NCI-H2029 (cell line): Measurements from ENCODE around the gene ALG14.

Source experiments
- DNase-seq: peaks from one replicate; lab custom pipeline; 2025; lab: John Stamatoyannopoulos, UW

Gene ALG14

DNA sequence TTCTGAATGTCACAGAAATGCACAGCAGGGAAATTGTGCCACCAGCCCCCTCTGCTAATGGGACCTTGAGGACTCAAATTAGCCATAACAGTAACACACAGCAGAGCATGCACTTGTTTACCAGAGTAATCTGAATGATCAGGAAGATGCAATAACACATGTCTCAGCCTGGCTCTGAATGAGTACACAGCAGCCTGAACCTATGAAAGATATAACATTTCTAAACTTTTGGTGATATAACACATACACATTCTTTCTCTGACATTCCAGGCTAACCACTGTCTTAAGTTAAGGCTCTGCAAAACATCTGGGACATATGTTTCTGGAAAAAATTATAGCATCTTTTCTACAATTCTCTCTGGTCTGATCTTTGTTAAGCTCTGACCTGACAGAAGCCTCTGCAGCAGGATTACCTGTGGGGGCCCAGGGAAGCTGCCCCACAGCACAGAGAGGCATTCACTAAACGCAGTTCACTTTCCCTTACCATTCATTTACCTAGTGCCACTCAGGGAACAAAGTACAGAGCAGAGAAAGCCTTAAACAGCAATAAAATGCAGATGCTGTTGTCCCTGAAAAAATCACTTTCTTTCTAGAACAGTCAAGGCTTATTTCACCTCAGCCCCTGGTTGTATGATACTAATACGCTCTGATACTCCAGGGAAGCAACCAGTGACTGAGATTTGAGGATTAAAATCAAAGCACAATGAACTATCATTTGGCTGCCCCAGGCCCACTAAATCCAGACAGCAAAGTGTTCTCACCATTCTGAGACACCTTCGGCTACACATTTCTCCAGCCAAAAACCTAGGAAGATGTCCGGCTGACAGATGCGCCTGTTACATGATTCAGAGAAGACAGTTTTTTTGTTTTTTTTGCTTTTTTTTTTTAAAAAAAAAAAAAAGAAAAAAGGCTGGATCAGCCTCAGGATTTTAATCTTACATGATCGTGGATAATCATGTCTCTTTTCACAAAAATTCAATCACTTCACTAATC, 91.9 kb downstream of the ALG14 start:
- DNase-seq: no peak

DNA sequence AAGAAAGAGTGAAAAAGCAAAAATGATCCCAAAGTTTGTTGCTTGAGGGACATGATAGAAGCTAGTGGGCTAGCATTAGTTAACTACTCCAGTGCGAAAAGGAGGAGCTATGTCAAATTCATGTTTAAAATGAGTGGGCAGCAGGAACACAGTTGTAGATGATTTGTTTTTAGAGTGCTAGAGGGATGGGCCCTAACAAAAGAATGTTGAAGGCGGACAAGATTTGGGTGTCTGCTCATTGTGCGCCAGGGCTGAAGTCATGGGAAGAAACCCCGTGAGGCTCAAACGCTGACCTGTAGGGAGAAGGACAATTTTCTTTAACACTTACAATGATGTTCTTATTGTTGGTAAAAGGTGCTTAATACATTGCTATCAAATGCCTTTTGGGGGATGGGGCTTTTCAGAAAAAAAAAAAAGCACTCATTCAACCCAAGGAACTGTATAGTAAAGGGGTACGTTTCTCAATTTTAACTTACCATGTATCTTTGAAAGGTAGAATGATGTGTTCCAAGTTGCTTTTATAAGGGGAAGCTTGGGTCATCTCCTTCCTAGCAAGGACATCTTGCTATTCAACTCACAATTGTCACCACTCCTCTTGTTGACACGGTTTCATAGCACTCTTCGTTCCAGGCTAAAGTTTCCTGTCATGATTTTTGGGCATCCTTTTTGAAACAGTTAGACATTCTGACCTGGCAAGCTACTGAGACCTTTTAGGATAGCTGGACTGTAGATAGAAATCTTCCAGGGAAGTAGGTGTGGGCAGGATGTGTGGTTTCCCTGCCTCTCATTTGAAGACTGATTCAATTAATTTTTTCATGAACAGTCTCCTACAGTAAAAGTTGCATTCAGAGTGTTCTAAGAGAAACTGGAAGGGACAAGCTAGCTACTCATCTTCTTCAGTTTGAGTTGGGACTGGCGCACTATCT, 92.8 kb downstream of the ALG14 start:
- DNase-seq: no peak

DNA sequence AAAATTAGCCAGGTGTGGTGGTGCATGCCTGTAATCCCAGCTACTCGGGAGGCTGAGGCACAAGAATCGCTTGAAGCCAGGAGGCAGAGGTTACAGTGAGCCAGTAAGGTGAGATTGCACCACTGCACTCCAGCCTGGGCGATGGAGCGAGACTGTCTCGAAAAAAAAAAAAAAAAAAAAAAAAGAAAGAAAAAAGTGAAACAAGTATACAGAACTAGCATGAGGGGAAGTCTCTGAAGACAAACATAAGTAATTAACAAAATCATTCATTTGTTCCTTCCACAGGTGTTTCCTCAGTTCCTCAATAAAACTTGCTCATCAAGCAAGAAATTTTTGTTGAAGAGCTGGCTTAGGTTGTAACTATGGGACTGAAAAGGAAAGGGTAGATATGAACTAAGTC, 93.6 kb downstream of the ALG14 start:
- no peak for DNase-seq

DNA sequence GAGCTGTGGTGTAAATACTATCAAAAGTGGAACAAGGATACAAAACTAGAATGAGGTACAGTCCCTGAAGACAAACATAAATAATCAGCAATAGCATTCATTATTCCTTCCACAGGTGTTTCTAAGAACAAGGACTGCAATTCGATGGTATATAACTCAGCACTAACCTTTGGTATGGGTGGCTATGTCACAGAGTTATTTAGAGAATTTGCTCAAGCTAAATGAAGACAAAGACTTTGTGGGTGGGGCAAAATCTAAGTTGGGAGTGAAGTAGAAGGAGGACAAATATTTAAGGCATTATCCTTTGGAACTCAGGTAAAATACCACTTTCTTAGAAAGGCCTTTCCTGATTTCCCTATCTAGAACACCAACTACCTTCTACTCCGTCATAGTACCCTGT, 94.3 kb downstream of the ALG14 start:
- DNase-seq: no peak

DNA sequence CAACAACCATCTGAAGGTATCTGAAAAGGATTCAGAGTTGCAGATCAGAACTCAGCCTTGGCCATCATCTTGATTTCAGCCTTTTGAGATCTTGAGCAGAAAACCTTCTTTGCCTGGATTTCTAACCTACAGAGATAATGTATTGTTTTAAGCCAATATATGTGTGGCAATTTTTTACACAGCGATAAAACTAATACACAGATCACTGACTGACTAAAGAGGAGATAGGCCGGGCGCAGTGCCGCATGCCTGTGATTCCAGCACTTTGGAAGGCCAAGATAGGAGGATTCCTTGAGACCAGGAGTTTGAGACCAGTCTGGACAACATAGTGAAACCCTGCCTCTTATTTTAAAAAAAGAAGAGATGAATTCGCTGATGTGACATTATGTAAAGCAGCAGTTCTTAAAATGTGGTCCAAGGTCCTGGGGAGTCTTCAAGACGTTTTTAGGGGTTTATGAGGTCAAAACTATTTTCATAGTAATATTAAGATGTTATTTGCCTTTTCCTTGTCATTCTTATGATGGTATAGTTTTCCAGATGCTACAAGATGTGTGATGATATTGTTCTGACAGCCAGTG, 95.7 kb downstream of the ALG14 start:
- no peak for DNase-seq

DNA sequence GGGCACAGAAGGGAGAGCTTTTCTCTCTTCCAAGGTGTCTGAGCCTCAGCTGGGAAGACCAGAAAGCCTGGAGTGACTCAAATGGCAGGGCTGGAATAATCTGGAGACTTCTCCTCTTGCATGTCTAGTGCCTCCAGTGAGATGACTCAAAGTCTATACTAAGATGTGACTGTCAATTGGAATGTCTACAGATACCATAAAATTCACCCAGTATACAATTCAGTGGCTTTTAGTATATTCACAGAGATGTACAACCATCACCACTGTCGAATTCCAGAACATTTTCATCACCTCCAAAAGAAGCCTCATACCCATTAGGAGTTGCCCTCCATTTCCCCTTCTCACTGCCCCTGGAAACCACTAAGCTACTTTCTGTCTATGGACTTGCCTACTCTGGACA, 97.9 kb downstream of the ALG14 start:
- DNase-seq: no peak

DNA sequence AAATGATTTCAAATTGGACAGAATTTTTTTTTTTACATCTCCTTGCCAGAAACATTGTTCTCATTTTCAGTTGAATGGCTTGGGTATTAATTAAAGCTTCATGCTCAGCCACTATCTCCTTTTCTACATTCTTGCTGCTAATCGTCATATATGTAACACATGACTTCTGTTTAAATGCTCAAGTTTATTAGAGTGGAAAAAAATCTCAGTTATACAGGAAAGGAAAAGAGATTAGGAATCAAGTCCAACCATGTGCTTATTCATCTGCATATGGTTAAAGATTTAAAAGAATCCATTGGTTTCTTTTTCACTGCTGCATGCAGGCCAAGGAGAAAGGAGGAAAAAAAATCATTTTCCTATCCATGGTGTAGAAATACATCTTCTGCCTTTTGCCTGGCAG, 98.5 kb downstream of the ALG14 start:
- DNase-seq: no peak

DNA sequence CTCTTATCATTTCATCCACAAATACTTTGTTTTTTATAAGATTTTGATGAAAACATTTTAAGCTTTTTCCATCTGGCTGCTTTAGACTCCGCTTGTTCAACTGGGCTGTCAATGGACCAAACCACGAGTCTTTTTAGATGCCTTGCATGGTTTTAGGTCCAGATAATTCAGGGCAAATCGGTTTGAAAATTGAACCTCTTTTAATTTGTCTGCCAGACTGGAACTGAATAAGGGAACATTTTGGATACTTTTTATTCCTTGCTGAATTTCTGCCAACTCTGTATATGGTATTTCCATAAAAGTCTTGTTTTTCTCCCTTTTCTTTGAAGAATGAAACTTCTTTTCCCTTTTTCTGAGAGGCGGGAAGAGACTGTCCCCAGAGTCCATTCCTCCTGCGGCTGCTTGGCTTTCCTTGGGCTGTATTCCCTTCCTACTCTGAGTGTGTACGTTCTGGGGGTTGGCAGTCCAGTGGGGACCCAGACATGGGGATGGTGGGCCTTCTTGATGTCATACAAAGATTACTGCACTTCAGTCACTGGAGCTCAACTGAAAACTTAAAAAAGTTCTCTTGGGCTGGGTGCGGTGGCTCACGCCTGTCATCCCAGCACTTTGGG, 99.3 kb downstream of the ALG14 start:
- no peak for DNase-seq

DNA sequence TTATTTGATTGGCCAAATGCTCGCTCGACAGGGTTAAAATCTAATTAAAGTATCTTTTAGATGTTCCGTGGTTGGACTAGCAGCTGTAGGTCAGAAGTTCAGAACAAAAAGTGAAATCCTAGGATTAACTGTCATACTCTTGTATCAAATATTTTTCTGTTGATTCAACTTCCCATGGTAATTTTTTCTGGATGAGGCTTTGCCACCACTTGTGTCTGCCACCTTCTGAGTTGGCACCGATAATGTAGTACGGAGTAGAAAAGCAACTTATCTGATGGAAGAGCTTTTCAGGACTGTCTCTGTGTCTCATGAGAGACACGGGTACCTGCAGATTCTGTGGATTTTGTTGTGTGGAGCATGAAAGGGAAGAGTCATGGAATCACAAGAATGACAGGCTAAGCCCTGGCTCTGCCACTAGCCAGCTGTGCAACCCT, 101.2 kb downstream of the ALG14 start:
- no peak for DNase-seq

DNA sequence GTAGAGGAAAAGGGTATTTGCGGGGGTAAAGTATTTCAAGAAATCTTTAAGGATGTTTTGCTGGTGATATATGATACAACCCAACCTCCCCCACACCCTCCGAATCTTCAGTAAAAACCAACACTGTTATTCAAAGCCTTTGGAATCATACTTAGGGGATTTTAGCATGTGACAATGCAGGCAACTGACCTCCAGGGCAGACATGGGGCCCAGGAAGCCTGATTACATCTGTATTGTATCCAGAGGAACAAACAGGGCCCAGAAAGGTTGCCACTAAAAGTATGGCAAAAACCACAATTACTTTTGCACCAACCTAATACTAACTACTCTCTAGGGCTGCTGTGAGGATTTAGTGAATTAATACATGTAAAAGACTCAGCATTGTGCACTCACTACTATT, 102.0 kb downstream of the ALG14 start:
- DNase-seq: no peak

DNA sequence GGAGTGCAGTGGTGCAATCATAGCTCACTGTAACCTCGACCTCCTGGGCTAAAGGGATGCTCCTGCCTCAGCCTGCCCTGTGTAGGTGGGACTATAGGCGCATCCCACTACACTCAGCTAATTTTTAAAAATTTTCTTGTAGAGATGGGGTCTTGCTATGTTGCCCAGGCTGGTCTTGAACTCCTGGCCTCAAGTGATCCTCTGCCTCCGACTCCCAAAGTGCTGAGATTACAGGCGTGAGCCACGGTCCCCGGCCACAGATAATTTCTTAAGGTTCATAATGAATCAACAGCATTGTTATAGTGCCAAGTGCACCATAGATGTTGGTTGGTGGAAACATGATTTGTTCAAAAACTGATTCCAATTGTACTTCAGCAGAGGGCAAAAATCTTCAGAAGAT, 103.6 kb downstream of the ALG14 start:
- DNase-seq: no peak

DNA sequence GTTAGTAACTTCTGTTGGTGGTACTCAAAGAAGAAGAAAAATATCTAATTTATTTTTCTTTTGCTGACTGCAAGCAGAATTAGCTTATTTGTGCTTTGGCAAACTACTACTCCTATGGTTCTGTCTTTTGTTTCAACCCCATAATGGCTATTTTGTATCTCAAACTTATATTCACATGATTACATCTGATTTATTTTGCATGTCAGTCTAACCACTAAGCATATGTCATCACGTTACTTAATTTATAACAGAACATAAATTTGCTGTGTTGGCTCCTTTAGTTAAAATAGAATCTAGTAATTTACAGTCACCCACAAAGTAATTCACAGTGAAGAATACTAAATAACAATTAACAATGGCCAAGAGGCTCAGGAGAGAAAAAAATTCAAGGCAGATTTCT, 106.7 kb downstream of the ALG14 start:
- no peak for DNase-seq

DNA sequence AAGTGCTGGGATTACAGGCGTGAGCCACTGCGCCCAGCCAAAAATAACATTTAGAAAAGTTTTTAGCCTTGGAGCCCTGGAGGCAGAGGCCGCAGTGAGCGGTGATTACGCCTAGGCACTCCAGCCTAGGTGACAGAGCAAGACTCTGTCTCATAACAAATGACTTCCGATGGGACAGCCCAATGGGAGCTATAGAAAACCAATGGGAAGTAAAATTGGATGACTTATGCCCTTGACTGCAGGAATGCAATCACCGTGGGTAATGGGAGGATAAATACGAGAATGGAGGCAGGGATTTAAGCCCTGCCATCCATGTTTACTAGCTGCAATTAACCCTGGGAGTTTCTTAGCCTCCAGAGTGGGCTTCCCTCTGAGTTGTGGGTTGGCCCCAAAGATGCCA, 108.9 kb downstream of the ALG14 start:
- no peak for DNase-seq

DNA sequence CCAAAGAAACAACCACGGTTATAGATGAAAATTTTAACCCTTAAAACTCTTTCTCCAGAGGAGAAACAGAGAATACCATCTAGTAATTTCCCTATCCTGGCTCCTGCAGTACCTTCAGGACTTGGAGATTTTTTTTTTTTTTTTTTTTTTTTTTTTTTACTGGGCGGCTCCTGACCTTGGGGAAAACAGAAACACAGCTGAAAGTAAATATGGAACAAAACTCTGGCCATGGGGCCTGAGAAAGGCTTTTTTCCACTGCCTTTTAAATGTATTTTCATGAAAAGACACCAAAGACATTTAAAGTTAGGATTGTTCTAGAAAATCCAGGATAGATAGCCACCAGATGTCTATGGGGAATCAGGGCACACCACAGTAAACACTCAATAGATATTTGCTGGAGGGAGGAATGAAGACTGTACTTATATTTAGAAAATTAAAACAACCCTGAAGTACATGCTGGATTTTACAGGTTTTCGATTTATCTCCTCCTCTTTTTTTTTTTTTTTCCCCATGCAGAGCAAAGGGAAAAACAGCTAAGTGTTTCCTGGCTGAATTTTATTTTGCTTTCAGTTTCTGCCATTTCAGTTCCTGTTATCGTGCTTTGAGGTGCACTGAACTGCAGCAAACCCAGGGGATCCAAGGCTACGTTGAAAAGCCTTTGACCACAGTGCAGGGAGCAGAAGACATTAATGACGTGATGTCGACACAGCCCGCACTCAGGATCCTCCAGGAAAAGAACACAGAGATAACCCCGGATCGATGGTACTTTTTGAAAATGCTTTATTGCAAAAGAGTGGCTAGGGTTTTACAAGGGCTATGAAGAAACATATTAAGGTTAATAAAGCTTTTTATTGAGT, 110.1 kb downstream of the ALG14 start:
- DNase-seq: peak; percentile 67

DNA sequence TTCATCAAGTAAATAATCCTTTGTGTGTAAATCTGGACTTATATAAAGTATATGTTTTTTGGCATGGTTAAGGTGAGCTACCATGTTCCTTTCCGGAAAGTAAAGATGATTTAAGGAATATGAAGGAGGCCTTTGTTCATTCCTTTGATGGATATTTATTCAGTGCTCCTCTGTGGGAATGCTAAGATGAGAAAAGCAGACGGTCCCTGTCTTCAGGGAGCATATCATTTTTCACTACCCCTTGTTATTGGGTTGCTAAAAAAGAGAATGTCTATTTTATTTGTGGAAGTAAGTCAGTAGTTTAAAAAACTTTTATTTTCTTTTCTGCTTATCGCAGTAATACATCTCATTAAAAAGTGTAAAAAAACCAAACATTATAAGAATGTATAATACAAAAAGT, 110.8 kb downstream of the ALG14 start:
- DNase-seq: no peak

DNA sequence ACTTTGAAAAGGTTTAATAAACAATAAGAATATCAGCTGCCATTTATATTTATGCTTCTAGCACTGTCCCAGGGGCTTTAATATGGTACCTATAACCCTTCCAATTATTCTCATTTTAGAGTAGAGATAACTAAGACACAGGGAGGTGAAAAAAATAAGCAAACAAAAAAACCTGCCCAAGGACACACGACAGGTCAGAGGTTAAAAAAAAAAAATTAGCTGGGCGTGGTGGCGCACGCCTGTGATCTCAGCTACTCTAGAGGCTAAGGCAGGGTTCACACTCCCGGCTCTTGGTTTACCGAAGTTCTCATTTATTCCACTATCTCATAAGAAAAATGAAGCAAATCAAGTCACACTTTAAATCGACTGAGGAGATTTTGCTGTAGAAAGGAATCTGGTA, 111.2 kb downstream of the ALG14 start:
- DNase-seq: no peak

DNA sequence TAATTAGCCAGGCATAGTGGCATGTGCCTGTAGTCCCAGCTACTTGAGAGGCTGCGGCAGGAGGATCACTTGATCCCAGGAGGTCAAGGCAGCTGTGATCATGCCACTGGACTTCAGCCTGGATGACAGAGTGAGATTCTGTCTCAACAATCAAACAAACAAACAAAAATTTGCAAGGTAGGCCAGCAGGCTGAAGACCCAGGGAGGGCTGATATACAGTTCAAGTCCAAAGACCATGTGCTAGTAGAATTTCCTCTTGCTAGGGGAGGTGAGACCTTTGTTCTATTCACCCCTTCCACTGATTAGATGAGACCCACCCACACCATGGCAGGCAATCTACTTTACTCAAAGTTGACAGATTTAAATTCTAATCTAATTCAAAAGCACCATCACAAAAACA, 114.7 kb downstream of the ALG14 start:
- no peak for DNase-seq

DNA sequence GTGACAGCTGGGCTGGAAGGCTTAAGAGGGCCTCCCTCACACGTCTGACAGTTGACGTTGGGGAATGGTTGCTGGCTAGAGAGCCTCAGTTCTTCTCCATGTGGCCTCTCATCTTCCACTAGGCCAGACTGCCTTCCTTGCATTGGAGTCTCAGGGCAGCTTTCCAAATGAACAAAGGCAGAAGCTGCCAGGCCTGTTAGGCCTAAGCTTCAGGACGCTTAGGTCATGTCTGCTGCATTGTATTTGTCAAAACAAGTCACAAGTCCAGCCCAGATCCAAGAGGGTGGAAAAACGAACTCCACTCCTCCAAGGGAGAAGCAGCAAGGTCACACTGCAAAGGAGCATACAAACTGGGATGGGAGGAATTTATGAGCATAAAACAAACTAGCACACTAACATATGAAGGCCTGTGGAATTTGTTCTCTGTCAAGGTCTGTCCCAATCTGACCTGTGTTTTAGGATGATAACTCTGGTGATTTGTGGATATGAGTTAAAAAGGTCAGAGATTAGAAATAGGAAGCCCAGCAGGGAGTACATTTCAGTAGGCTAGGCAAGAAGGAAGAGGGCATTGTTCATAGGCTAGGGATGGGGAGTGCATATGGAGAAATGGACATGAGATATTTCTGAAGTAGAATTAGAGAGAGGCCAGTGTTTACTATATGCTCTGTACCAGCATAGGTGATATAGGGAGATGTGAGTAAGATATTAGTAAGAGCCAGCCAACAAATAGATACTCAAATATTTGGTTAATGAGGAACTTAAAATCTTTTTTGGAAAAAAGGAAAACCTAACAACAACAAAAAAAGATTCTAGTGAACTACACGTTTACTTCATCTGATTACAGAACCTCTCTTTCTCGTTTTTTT, 116.8 kb downstream of the ALG14 start:
- DNase-seq: no peak

DNA sequence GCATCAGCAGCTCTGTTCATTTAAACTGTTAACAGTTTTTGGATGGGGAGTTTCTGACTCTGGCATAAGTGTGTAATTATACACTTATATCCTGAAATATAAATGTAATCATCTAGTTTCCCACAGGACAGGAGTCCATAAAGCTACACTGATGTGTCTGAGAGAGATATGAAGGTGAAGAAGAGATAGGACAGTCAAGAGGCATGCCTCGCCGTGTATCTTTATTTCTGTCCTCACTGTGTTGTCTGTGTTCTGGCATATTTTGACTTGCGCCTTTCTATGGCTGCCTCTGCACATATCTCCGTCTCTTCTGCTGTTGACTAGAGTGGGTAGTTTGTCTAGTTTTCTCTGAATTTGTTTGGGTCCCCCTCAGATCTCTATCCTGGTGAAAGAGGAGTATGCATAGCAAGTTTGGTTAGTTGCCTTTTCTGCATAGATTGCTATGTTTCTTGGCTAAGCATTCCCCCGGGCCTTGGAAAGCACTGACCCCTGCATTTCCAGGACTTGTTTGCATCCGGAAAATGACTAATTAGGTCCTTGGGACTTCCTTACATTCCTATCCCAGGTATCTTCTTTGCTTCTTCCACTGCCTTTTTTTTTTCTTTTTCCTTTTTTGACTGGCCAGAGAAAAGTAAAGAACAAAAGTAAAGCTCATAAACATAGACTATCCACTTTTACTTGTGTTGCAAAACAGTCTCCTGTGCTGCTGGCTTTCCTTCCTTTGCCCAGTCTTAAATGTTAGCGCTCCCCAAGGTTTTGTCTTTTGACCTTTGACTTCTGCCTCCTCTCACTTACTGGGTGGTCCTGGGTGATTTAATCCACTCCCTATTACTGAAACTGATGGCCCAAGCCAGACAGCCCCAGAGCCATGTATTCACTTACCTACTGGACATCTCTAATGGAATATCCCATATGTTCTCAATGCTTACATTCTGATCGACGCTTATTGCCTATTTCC, 118.2 kb downstream of the ALG14 start:
- DNase-seq: no peak
